ENCODE data around the gene SIX3. TPM values are rescaled to one million over a fixed set of nuclear protein-coding genes. Genes with fewer than 3 reads are reported as not detected.

Gene SIX3
- total RNA-seq, 6 experiments from 2014 or later: not detected

DNA sequence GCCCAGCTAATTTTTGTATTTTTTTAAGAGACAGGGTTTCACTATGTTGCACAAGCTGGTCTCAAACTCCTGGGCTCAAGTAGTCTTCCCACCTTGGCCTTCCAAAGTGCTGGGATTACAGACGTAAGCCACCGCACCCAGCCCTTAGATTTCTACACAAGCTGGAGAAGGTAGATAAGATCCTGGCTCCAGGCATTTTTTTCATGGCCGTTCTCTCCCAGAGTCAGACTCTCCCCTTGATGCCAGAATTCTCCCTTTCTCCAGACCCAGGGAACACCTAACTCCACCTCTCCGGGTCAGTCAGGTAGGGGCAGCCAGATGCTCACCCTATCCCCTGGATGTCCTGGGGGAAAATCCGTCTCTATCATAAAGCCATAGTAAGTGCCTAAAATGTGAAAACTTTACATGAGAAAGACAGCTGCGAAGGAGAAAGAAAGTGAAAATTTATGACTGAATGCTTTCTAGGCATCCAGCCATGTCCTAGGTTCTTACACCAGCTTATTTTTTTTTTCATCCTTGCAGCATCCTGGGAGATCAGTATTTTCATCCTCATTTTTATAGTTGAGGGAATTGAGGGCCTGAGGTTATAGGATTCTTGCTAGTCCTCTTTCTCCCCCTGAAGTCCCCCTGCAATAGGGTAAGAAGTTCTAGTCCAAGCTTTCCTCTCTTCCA is 16.3 kb downstream of the SIX3 start:
- Mint-ChIP-seq H3K27me3 (ENCODE audit: insufficient read depth) (peaks cover 31% of the 10 kb centered on the region), H3K4me3 (no peak overlapping the region), H3K36me3 (ENCODE audit: low read depth) (no peaks in the 10 kb centered on the region), H3K4me1 (ENCODE audit: low read depth) (peaks cover 41% of the 10 kb centered on the region), H3K27ac (no peak overlapping the region), H3K9me3 (no peaks in the 10 kb centered on the region)
- DNase-seq: no peak
- TF ChIP-seq CTCF (IDR thresholded peaks at IDR 0.05): no peak

DNA sequence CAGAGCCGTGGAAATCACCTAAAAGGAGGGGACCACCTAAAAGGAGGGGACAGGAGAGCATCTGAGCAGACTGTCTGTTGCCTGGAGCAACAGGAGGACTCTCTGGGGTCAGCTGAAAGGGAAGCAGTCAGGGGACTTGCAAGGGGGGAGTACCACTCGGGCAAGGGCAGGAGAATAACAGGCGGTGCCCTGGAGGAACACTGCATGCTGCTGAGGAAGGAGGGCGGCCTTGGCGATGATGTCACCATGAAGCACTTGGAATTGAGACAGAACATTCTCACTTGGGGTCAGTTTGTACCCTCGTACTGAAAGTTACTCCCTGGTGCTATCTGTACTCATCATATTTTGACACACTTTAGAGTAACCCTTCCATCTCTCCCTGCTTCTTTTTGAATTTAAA is 18.4 kb downstream of the SIX3 start:
- no peak for TF ChIP-seq CTCF (IDR thresholded peaks at IDR 0.05)
- Mint-ChIP-seq H3K9me3 (no peaks in the 10 kb centered on the region), H3K4me3 (no peak overlapping the region; the same call in 1 of the 2 replicates), H3K27me3 (ENCODE audit: insufficient read depth) (peaks cover 17% of the 10 kb centered on the region), H3K36me3 (ENCODE audit: low read depth) (no peaks in the 10 kb centered on the region), H3K4me1 (ENCODE audit: low read depth) (peaks cover 38% of the 10 kb centered on the region), H3K27ac (no peak overlapping the region)
- DNase-seq: no peak

DNA sequence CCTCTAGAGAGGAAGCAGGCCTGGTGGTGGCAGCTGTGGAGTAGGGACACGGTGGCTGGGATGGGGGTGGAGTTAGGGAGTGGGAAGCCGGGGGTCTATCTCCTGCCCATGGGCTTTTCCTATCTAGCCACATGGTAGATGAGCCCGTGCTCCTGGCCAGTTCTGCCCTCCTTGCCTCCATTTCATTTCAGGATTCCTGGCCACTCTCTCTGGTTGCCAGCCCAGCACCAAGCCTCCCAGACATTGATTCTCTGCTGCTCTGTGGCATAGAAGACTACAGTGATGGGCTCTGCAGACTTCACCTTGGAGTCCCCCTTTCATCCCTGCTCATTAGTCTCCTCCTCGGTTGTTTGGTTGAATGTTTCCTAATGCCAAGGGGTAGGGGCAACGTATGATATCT is 19.4 kb downstream of the SIX3 start:
- Mint-ChIP-seq H3K4me3 (no peak overlapping the region), H3K27me3 (ENCODE audit: insufficient read depth) (peaks cover 15% of the 10 kb centered on the region), H3K4me1 (ENCODE audit: low read depth) (peaks cover 37% of the 10 kb centered on the region), H3K36me3 (ENCODE audit: low read depth) (no peaks in the 10 kb centered on the region), H3K27ac (no peak overlapping the region), H3K9me3 (no peaks in the 10 kb centered on the region)
- TF ChIP-seq CTCF (IDR thresholded peaks at IDR 0.05): no peak
- no peak for DNase-seq

- Mint-ChIP-seq H3K36me3 (ENCODE audit: low read depth) (no peaks in the 10 kb centered on the region), H3K4me1 (ENCODE audit: low read depth) (peaks cover 32% of the 10 kb centered on the region), H3K27me3 (ENCODE audit: insufficient read depth) (peaks cover 19% of the 10 kb centered on the region), H3K9me3 (no peaks in the 10 kb centered on the region), H3K27ac (no peak overlapping the region), H3K4me3 (no peak overlapping the region)
- no peak for DNase-seq
- no peak for TF ChIP-seq CTCF (IDR thresholded peaks at IDR 0.05)
These were observed 20.7 kb downstream of the SIX3 start for GRCh38 chr2:44962176-44962695.

GRCh38 chr2:44964752-44965236 is 23.3 kb downstream of the SIX3 start:
- peak; percentile 66 for TF ChIP-seq CTCF (IDR thresholded peaks at IDR 0.05)
- Mint-ChIP-seq H3K27ac (no peak overlapping the region), H3K9me3 (no peaks in the 10 kb centered on the region), H3K4me3 (no peak overlapping the region), H3K27me3 (ENCODE audit: insufficient read depth) (peaks cover 20% of the 10 kb centered on the region), H3K4me1 (ENCODE audit: low read depth) (peaks cover 11% of the 10 kb centered on the region), H3K36me3 (ENCODE audit: low read depth) (no peaks in the 10 kb centered on the region)
- no peak for DNase-seq
